Renal pelvis (tissue), 4 donors: Measurements from ENCODE around the gene MBD3. TPM values are rescaled to one million over a fixed set of nuclear protein-coding genes. Genes with fewer than 3 reads are reported as not detected.

Source experiments
- DNase-seq: peaks from one replicate; pipeline ENCODE4 v3.0.0-alpha.2; 2013
- polyA plus RNA-seq, 3 donors: library from polyadenylated mRNA; unstranded; fragments of 120-200 nt; gene quantifications; one replicate each; pipeline ENCODE4 v1.2.1, GENCODE V29; 2013; ENCODE audit not compliant: insufficient read length in 3 of 3

Gene MBD3
- polyA plus RNA-seq, 3 donors = 70.0 to 83.4 (median 82.8) TPM

- DNase-seq = no peak
These were observed 17.1 kb downstream of the MBD3 start for GRCh38 chr19:1575323-1576241.

- DNase-seq = no peak
These were observed 18.1 kb downstream of the MBD3 start for GRCh38 chr19:1574354-1575136.

- no peak for DNase-seq
These were observed 19.9 kb downstream of the MBD3 start for GRCh38 chr19:1572795-1573194.

- DNase-seq = no peak
These were observed 21.3 kb downstream of the MBD3 start for GRCh38 chr19:1571358-1571757.

GRCh38 chr19:1570836-1571235 is 21.8 kb downstream of the MBD3 start:
- no peak for DNase-seq

- no peak for DNase-seq
These were observed 22.7 kb downstream of the MBD3 start for GRCh38 chr19:1569997-1570396.

GRCh38 chr19:1568320-1569019 is 24.2 kb downstream of the MBD3 start, which contains the start of gene MEX3D:
TSS of gene MEX3D (minus strand) at chr19:1568325. CDS start at chr19:1568058, 267 bp downstream.
- peak; percentile 76 for DNase-seq

GRCh38 chr19:1567848-1568227 is 24.8 kb downstream of the MBD3 start:
- no peak for DNase-seq

- DNase-seq = no peak
These were observed 25.4 kb downstream of the MBD3 start for GRCh38 chr19:1567116-1567847.

- DNase-seq = peak; percentile 89
These were observed 26.1 kb downstream of the MBD3 start for GRCh38 chr19:1566392-1567115.

GRCh38 chr19:1563251-1563650 is 29.4 kb downstream of the MBD3 start:
- no peak for DNase-seq

- DNase-seq = no peak
These were observed 31.3 kb downstream of the MBD3 start for GRCh38 chr19:1561236-1561842.

GRCh38 chr19:1560286-1560882 is 32.3 kb downstream of the MBD3 start:
- no peak for DNase-seq

GRCh38 chr19:1558552-1558951 is 34.1 kb downstream of the MBD3 start:
- DNase-seq = no peak

GRCh38 chr19:1556390-1557070 is 36.1 kb downstream of the MBD3 start:
- DNase-seq = no peak

- DNase-seq = no peak
These were observed 36.9 kb downstream of the MBD3 start for GRCh38 chr19:1555487-1556389.

GRCh38 chr19:1554968-1555367 is 37.7 kb downstream of the MBD3 start:
- DNase-seq = no peak

GRCh38 chr19:1553415-1553814 is 39.2 kb downstream of the MBD3 start:
- DNase-seq = no peak
